ENCODE data around the gene COLEC11.

The COLEC11 gene

DNA sequence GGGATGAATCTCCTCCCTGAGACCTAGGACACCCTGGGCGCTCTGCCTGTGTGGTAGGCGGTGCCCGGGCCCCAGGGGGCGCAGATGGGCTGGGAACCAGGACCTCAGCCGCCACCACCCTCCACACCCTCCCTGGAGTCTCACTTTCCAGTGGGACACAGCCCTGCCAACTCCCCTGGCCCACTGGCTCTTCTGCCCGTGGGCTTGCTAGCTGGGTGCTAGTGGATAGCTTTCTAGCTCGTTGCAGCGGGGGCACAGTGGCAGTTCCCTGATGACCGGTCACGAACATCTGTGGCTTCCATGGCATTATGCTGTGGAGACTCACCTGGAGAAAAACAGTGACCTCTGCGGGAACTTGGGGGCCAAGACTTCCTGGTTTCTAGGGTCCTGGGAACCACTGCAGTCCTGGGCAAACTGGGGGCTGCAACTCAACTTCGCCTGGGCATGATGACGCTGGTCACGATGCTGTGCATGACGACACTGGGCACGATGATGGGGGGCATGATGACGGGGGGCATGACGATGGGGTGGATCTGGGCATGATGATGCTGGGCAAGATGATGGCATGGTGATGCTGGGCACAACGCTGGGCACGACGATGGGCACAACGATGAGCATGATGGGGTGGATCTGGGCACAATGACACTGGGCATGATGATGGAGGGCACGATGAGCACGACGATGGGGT lies 32.0 kb downstream of the COLEC11 start:
- TF ChIP-seq CSDC2 (CRISPR knock-in tag; IDR thresholded peaks at IDR 0.05) (no peak), ARNTL (CRISPR knock-in tag; IDR thresholded peaks at IDR 0.05; ENCODE audit: borderline replicate concordance, low read depth) (no peak), SNAI2 (CRISPR knock-in tag; IDR thresholded peaks at IDR 0.05) (0 out of 2 replicates have a peak, but pooled peaks have one; percentile 2)
- ATAC-seq: no peak; the same call in 2 of the 3 replicates

DNA sequence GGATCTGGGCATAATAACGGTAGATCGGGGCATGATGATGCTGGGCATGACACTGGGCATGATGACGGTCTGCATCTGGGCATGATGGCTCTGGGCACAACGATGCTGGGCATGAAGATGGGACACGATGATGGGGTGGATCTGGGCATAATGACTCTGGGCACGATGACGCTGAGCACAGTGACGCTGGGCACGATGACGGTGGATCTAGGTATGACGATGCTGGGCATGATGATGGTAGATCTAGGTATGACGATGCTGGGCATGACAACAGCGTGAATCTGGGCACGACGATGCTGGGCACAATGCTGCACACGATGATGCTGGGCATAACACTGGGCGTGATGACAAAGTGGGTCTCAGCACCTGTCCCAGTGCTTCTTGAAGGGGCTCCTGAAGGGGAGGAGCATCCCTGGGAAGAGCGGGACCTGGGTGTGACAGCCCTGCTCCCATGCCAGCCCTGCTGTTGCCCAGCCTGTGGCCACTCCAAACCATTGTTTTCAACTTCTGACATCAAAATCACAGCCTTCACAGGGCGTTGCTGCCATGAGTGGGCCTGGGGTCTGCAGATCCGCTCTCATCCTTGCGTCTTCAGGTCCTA lies 32.7 kb downstream of the COLEC11 start:
- no peak for ATAC-seq
- no peak for TF ChIP-seq TCF4 (CRISPR knock-in tag; IDR thresholded peaks at IDR 0.05; ENCODE audit: borderline replicate concordance)
- no peak for TF ChIP-seq ZNF565 (CRISPR knock-in tag; conservative IDR thresholded peaks at IDR 0.05; ENCODE audit: low read depth)
- TF ChIP-seq ZFP3 (CRISPR knock-in tag; IDR thresholded peaks at IDR 0.05): no peak
- TF ChIP-seq, protein P1, sequence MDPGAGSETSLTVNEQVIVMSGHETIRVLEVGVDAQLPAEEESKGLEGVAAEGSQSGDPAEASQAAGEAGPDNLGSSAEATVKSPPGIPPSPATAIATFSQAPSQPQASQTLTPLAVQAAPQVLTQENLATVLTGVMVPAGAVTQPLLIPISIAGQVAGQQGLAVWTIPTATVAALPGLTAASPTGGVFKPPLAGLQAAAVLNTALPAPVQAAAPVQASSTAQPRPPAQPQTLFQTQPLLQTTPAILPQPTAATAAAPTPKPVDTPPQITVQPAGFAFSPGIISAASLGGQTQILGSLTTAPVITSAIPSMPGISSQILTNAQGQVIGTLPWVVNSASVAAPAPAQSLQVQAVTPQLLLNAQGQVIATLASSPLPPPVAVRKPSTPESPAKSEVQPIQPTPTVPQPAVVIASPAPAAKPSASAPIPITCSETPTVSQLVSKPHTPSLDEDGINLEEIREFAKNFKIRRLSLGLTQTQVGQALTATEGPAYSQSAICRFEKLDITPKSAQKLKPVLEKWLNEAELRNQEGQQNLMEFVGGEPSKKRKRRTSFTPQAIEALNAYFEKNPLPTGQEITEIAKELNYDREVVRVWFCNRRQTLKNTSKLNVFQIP (CRISPR knock-in tag; IDR thresholded peaks at IDR 0.05; ENCODE audit: borderline replicate concordance, low read depth): no peak
- no peak for TF ChIP-seq ARNTL (CRISPR knock-in tag; IDR thresholded peaks at IDR 0.05; ENCODE audit: borderline replicate concordance, low read depth)
- TF ChIP-seq BACH2 (CRISPR knock-in tag; IDR thresholded peaks at IDR 0.05; ENCODE audit: borderline replicate concordance): no peak
- TF ChIP-seq, protein P2, sequence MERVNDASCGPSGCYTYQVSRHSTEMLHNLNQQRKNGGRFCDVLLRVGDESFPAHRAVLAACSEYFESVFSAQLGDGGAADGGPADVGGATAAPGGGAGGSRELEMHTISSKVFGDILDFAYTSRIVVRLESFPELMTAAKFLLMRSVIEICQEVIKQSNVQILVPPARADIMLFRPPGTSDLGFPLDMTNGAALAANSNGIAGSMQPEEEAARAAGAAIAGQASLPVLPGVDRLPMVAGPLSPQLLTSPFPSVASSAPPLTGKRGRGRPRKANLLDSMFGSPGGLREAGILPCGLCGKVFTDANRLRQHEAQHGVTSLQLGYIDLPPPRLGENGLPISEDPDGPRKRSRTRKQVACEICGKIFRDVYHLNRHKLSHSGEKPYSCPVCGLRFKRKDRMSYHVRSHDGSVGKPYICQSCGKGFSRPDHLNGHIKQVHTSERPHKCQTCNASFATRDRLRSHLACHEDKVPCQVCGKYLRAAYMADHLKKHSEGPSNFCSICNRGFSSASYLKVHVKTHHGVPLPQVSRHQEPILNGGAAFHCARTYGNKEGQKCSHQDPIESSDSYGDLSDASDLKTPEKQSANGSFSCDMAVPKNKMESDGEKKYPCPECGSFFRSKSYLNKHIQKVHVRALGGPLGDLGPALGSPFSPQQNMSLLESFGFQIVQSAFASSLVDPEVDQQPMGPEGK (CRISPR knock-in tag; IDR thresholded peaks at IDR 0.05; ENCODE audit: borderline replicate concordance): no peak
- TF ChIP-seq ZNF70 (CRISPR knock-in tag; IDR thresholded peaks at IDR 0.05): no peak
- no peak for TF ChIP-seq ZFP30 (CRISPR knock-in tag; IDR thresholded peaks at IDR 0.05)
- no peak for TF ChIP-seq ZNF8 (CRISPR knock-in tag; IDR thresholded peaks at IDR 0.05)

DNA sequence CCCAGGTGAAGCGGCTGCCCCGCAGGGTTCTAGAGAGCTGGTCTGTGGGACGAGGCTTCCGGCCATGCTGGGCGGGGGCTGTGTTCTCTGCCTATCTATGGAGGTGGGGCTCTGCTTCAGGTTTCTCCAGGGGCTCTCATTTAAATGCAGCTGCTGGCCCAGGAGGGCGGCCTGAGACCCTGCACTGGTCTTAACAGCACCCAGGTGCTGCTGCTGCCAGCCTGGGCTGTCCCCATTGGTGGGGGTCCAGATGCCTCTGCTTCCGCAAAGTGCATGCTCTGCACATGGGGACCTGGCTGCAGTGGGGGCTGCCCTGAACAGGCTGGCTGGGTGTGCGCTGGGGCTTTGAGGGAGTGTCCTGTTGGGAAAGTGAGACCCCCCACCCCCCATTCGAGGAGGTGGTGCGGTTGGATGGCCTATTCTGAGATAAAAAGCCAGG lies 33.3 kb downstream of the COLEC11 start:
- ATAC-seq: no peak

More for the DNA sequence above, 33.3 kb downstream of the COLEC11 start:
- TF ChIP-seq CSDC2 (CRISPR knock-in tag; IDR thresholded peaks at IDR 0.05): no peak
- TF ChIP-seq SNAI2 (CRISPR knock-in tag; IDR thresholded peaks at IDR 0.05): no peak
- TF ChIP-seq, protein P3, sequence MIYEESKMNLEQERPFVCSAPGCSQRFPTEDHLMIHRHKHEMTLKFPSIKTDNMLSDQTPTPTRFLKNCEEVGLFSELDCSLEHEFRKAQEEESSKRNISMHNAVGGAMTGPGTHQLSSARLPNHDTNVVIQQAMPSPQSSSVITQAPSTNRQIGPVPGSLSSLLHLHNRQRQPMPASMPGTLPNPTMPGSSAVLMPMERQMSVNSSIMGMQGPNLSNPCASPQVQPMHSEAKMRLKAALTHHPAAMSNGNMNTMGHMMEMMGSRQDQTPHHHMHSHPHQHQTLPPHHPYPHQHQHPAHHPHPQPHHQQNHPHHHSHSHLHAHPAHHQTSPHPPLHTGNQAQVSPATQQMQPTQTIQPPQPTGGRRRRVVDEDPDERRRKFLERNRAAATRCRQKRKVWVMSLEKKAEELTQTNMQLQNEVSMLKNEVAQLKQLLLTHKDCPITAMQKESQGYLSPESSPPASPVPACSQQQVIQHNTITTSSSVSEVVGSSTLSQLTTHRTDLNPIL (CRISPR knock-in tag; IDR thresholded peaks at IDR 0.05; ENCODE audit: low read depth): no peak
- TF ChIP-seq BACH2 (CRISPR knock-in tag; IDR thresholded peaks at IDR 0.05; ENCODE audit: borderline replicate concordance): no peak
- TF ChIP-seq ISL1 (CRISPR knock-in tag; IDR thresholded peaks at IDR 0.05): no peak
- TF ChIP-seq GLIS3 (CRISPR knock-in tag; IDR thresholded peaks at IDR 0.05): no peak
- no peak for TF ChIP-seq PPARA (CRISPR knock-in tag; IDR thresholded peaks at IDR 0.05; ENCODE audit: borderline replicate concordance)
- TF ChIP-seq ZFP3 (CRISPR knock-in tag; IDR thresholded peaks at IDR 0.05): no peak
- TF ChIP-seq, protein P4, sequence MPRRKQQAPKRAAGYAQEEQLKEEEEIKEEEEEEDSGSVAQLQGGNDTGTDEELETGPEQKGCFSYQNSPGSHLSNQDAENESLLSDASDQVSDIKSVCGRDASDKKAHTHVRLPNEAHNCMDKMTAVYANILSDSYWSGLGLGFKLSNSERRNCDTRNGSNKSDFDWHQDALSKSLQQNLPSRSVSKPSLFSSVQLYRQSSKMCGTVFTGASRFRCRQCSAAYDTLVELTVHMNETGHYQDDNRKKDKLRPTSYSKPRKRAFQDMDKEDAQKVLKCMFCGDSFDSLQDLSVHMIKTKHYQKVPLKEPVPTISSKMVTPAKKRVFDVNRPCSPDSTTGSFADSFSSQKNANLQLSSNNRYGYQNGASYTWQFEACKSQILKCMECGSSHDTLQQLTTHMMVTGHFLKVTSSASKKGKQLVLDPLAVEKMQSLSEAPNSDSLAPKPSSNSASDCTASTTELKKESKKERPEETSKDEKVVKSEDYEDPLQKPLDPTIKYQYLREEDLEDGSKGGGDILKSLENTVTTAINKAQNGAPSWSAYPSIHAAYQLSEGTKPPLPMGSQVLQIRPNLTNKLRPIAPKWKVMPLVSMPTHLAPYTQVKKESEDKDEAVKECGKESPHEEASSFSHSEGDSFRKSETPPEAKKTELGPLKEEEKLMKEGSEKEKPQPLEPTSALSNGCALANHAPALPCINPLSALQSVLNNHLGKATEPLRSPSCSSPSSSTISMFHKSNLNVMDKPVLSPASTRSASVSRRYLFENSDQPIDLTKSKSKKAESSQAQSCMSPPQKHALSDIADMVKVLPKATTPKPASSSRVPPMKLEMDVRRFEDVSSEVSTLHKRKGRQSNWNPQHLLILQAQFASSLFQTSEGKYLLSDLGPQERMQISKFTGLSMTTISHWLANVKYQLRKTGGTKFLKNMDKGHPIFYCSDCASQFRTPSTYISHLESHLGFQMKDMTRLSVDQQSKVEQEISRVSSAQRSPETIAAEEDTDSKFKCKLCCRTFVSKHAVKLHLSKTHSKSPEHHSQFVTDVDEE (CRISPR knock-in tag; IDR thresholded peaks at IDR 0.05): no peak
- no peak for TF ChIP-seq ZNF70 (CRISPR knock-in tag; IDR thresholded peaks at IDR 0.05)
- TF ChIP-seq, protein P2 (CRISPR knock-in tag; IDR thresholded peaks at IDR 0.05; ENCODE audit: borderline replicate concordance): no peak
- no peak for TF ChIP-seq OSR1 (CRISPR knock-in tag; IDR thresholded peaks at IDR 0.05)
- TF ChIP-seq ZNF8 (CRISPR knock-in tag; IDR thresholded peaks at IDR 0.05): no peak
- TF ChIP-seq TOX (CRISPR knock-in tag; IDR thresholded peaks at IDR 0.05; ENCODE audit: borderline replicate concordance): no peak
- TF ChIP-seq TCF4 (CRISPR knock-in tag; IDR thresholded peaks at IDR 0.05; ENCODE audit: borderline replicate concordance): no peak
